OCI-LY1 (cell line): ENCODE results near the gene TRIO.

Source experiments
- H2AFZ ChIP-seq: fragments of 200-600 bp; sonication (generic), shearing (Covaris generic); 2 replicates; pipeline ENCODE4 v1.6.0; 2014; ENCODE audit warnings: antibody characterized with exemption, mild to moderate bottlenecking, low read length
- H3F3A ChIP-seq: fragments of 200-600 bp; sonication (generic), shearing (Covaris generic); 2 replicates; pipeline ENCODE4 v1.6.0; 2014; ENCODE audit warnings: mild to moderate bottlenecking, antibody characterized with exemption, low read length, moderate library complexity; ENCODE audit not compliant: insufficient read depth
- H3K27ac ChIP-seq: fragments of 200-600 bp; sonication (generic); 2 replicates; pipeline ENCODE4 v1.5.1; 2014; ENCODE audit warnings: low read length, mixed run types, mild to moderate bottlenecking, low read depth; ENCODE audit not compliant: poor library complexity, severe bottlenecking
- H3K27me3 ChIP-seq: fragments of 200-600 bp; sonication (generic); 2 replicates; pipeline ENCODE4 v1.6.0; 2014; ENCODE audit warnings: antibody characterized with exemption, mild to moderate bottlenecking, low read length, moderate library complexity; ENCODE audit not compliant: insufficient read depth
- H3K36me3 ChIP-seq: fragments of 200-600 bp; sonication (generic); 2 replicates; pipeline ENCODE4 v1.6.1; 2014; ENCODE audit warnings: mild to moderate bottlenecking, antibody characterized with exemption, low read length, moderate library complexity, mixed read lengths; ENCODE audit not compliant: insufficient read depth
- H3K4me1 ChIP-seq: fragments of 200-600 bp; sonication (generic); 2 replicates; pipeline ENCODE4 v1.5.1; 2014; ENCODE audit warnings: mild to moderate bottlenecking, low read length, moderate library complexity; ENCODE audit not compliant: insufficient read depth, severe bottlenecking
- H3K4me2 ChIP-seq: fragments of 200-600 bp; sonication (generic), shearing (Covaris generic); 2 replicates; pipeline ENCODE4 v1.6.1; 2014; ENCODE audit warnings: low read length
- H3K4me3 ChIP-seq: fragments of 200-600 bp; sonication (generic); 2 replicates; pipeline ENCODE4 v1.5.1; 2014; ENCODE audit warnings: low read length, low read depth, mild to moderate bottlenecking, mixed read lengths; ENCODE audit not compliant: poor library complexity, severe bottlenecking
- H3K79me2 ChIP-seq: fragments of 200-600 bp; shearing (Covaris generic); 2 replicates; pipeline ENCODE4 v1.6.1; 2016; ENCODE audit warnings: mixed run types, low read length, mixed read lengths; ENCODE audit not compliant: insufficient read depth
- H3K9ac ChIP-seq: fragments of 200-600 bp; sonication (generic), shearing (Covaris generic); 2 replicates; pipeline ENCODE4 v1.6.1; 2014; ENCODE audit warnings: mild to moderate bottlenecking, low read length, mixed read lengths
- H3K9me2 ChIP-seq: fragments of 200-600 bp; sonication (generic), shearing (Covaris generic); 2 replicates; pipeline ENCODE4 v1.6.1; 2014; ENCODE audit warnings: low read depth, mild to moderate bottlenecking, low read length, mixed read lengths
- H3K9me3 ChIP-seq: fragments of 200-600 bp; shearing (Covaris generic); 2 replicates; pipeline ENCODE4 v1.6.1; 2014; ENCODE audit warnings: low read length, mixed read lengths
- H4K20me1 ChIP-seq: fragments of 200-600 bp; sonication (generic), shearing (Covaris generic); 2 replicates; pipeline ENCODE4 v1.6.0; 2016; ENCODE audit warnings: mild to moderate bottlenecking, low read length; ENCODE audit not compliant: insufficient read depth
- CTCF ChIP-seq: fragments of 200-600 bp; sonication (generic), shearing (Covaris generic); IDR thresholded peaks from 2 replicates; pipeline ENCODE4 v1.5.1; 2017; ENCODE audit warnings: mild to moderate bottlenecking, antibody characterized with exemption, low read length, moderate library complexity, mixed read lengths
- EZH2 ChIP-seq: fragments of 200-600 bp; sonication (generic), shearing (Covaris generic); IDR thresholded peaks from 2 replicates; pipeline ENCODE4 v1.8.0; 2017; ENCODE audit warnings: borderline replicate concordance, mixed run types, mild to moderate bottlenecking, antibody characterized with exemption, low read length, moderate library complexity, mixed read lengths

TRIO gene

GRCh38 chr5:14161825-14162556, 18.8 kb downstream of the TRIO start:
- Histone ChIP-seq H3K79me2 (no peaks in the 10 kb centered on the region), H2AFZ (no peak overlapping the region), H3K4me2 (no peak overlapping the region), H3K9me3 (no peaks in the 10 kb centered on the region), H3K27ac (no peak overlapping the region), H3K27me3 (no peaks in the 10 kb centered on the region), H4K20me1 (no peaks in the 10 kb centered on the region), H3K4me1 (no peaks in the 10 kb centered on the region), H3K9ac (no peak overlapping the region), H3K9me2 (no peaks in the 10 kb centered on the region), H3F3A (no peaks in the 10 kb centered on the region), H3K4me3 (no peak overlapping the region), H3K36me3 (no peaks in the 10 kb centered on the region)
- TF ChIP-seq EZH2 (no peak), CTCF (no peak)

GRCh38 chr5:14164164-14165163, 21.3 kb downstream of the TRIO start:
- no peak overlapping the region for H3K4me3 ChIP-seq
- no peak overlapping the region for H3K4me2 ChIP-seq
- no peaks in the 10 kb centered on the region for H3K4me1 ChIP-seq
- TF ChIP-seq CTCF (no peak), EZH2 (no peak)
- no peaks in the 10 kb centered on the region for H3K27me3 ChIP-seq
- H3K27ac ChIP-seq, result no peak overlapping the region
- no peak overlapping the region for H3K9ac ChIP-seq
- no peaks in the 10 kb centered on the region for H4K20me1 ChIP-seq
- H3F3A ChIP-seq, result no peaks in the 10 kb centered on the region
- no peaks in the 10 kb centered on the region for H3K9me2 ChIP-seq
- H3K36me3 ChIP-seq, result no peaks in the 10 kb centered on the region
- no peaks in the 10 kb centered on the region for H3K79me2 ChIP-seq
- no peaks in the 10 kb centered on the region for H3K9me3 ChIP-seq
- no peak overlapping the region for H2AFZ ChIP-seq

- Histone ChIP-seq H3K4me1 (no peaks in the 10 kb centered on the region), H4K20me1 (no peaks in the 10 kb centered on the region), H2AFZ (no peak overlapping the region), H3K9me2 (no peaks in the 10 kb centered on the region), H3K27me3 (no peaks in the 10 kb centered on the region), H3F3A (no peaks in the 10 kb centered on the region), H3K79me2 (no peaks in the 10 kb centered on the region), H3K4me3 (no peak overlapping the region), H3K9me3 (no peaks in the 10 kb centered on the region), H3K36me3 (no peaks in the 10 kb centered on the region), H3K9ac (no peak overlapping the region), H3K4me2 (no peak overlapping the region), H3K27ac (no peak overlapping the region)
- TF ChIP-seq CTCF, result no peak
- TF ChIP-seq EZH2, result no peak
Observed at GRCh38 chr5:14165375-14166106, 22.4 kb downstream of the TRIO start.
